NCI-H1048 (cell line): Measurements from ENCODE around the gene CACYBP.
"Not testable (repeated sequence)": the region's sequence is repeated elsewhere in the genome, so short reads cannot be mapped to it uniquely, and the experiment has no call there.

ENCODE experiments used
- DNase-seq: peaks from one replicate; lab custom pipeline; 2025; lab: John Stamatoyannopoulos, UW

Gene CACYBP

DNA sequence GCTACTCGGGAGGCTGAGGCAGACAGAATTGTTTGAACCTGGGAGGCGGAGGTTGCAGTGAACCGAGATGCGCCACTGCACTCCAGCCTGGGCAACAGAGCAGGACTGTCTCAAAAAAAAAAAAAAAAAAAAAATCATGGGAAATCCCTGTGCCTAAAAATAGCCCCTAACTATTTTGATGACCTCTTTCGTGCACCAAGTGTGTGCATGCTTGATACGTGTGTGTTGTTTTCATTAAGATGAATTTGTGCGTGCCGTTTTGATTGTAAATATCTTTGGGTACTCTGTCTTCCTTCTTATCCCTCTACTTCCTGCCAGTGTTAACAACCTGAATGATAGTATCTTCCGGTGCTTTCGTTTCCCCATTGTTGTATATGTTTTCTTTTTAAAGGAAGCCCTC lies 9.8 kb downstream of the CACYBP start:
- no peak for DNase-seq

DNA sequence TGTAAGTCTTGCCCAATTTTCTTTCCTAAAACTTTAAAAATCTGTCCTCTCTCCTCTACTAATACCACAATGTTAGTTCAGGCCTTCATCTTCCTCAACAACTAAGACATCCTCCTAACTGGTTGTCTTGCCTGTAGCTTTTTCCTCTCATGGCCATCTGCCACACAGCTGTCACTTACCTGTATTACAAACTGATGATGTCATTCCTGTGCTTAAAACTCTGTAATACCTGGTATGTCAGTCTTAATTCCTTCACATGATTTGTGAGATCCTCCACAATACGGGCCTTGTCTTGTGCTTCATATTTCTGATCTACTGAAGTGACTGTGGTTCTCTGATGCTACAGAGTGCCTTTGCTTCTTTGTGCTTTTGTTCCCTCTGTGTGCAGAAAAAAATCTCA lies 13.7 kb downstream of the CACYBP start:
- no peak for DNase-seq

DNA sequence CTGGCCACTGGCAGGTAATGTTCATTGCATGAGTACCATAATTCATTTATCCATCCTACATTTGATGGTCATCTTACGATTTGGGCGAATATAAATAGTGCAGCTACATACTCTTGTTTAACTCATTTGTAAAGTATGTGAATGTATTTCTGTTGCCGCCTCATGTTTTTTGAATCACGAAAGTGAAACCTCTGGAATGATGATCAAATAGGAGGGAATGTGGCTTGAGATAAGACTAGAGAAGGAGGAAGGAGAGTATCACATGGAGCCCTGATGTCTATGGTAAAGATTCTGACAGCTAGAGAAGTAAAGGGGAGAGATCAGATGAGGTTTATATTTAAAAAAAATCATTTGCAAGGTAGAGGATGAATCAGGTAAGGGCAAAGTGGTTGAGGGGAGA lies 15.5 kb downstream of the CACYBP start:
- no peak for DNase-seq

DNA sequence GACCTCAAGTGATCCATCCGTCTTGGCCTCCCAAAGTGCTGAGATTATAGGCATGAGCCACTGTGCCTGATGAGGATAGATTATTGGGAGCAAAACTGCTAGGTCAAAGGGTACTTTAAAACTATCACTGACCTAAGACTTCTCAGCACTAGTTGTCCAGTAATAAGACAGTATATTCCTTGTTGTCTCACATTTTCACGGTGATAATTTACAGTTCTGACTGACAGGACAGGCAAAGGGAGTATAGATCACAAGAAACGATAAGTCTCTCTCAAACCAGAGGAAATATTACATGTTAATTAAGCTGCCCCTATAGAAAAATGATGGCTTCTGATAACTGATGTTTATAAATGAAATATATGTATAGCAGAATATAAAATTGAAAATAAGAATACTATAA lies 19.8 kb downstream of the CACYBP start:
- DNase-seq: no peak

DNA sequence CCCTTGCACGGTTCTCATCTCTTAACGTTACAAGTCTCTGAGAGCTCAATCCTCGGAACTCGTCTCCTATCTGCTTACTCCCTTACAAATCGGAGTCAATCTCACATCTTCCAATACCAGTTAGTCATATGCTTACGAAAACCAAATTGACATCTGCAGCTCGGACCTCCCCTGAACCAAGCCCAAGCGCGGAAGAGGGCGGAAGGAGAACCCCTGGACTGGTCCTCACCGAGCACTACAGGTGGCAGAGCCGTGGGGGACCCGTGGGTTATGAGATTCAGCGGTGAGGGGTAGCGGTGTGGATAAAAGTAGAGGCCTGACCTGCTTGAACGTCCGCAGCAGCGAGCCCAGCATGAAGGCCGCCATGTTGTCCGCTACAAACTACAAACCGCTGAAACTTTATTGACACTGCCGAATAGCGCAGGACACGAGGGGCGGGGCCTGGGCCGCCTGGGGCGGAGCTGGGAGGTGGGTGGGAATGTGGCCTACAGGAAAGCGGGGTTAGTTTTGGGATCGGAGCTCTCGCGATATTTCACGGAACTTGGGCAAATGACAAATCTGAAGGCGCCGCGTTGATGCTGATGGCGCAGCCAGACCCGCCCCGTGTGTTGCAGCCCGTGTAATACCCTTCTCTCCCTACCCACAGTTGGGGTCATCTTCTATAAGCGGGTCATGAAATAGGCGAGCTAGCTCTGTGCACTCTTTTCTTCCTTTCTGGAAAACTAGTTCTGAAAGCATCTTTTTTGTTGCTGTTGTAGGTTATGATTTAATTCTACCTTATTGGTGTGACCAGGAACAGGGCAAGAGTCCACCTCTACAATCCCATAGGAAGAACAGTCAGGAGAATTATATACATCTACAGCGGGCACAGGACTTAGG lies 23.5 kb downstream of the CACYBP start, which contains the start of gene MRPS14:
Gene MRPS14 (minus strand): TSS at position 383 of the 879 bp plus-strand sequence. CDS start 17 bp downstream, at position 366.
- DNase-seq: peak; percentile 99

DNA sequence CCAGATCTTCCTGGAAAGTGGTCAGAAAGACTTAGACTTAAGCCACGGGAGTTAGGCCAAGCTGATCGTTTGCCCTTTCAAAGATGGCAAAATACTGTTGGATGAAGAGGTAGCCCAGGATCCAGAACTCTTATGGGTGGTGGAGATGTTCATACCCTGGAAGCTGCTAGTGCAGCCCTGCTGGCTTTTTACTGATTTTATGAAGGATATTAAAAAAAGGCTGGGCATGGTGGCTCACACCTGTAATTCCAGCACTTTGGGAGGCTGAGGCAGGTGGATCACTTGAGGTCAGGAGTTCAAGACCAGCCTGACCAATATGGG lies 24.1 kb downstream of the CACYBP start:
- not testable (repeated sequence) for DNase-seq

DNA sequence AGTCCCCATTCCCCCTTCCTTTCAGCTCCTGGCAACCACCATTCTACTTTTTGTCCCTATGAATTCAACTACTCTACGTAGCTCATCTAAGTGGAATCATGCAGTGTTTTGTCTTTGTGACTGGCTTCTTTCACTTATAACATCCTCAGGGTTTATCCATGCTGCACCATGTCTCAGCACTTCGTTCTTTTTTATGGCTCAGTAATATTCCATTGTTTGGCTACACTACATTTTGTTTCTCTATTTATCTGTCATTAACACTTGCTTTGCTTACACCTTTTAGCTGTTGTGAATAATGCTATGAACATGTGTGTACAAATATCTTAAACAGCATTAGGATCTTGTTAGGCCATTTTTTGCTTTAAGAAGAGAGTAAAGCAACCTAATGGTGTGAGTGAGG lies 25.0 kb downstream of the CACYBP start:
- DNase-seq: no peak

DNA sequence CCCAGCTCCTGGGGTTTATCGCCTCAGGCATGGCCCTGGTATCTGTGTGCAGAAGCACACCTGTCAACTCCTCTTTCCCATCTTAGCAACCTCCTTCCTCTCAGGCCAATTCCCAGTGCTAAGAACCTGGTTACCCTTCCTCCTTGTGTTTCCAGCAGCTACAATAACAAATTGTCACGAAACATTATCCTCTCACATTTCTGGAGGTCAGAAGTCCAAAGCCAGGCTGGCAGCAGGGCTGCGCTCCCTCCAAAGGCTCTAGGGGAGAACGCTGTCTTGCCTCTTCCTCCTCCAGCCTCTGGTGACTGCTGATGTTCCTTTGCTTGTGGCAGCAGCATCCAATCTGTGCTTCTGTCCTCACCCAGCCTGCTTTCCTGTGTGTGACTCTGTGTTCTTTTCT lies 34.2 kb downstream of the CACYBP start:
- no peak for DNase-seq

DNA sequence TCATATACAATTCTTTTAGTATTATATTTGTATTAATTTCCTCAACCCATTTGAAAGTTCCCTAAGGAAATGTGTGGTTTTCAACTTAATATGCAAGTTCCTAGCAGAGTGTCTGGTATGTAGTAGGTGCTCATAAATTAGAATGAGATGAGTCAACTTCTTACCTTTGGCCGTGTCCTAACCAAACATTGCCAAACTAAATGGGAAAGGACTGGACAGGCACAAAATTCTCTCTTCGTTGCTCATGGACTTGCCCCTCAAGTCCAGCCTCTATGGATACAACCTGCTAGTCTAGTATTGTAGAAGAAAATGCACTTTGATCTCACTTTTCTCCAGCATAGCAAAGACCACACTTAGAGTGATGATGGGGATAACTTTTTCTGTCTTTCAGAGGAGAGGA lies 35.0 kb downstream of the CACYBP start:
- no peak for DNase-seq

DNA sequence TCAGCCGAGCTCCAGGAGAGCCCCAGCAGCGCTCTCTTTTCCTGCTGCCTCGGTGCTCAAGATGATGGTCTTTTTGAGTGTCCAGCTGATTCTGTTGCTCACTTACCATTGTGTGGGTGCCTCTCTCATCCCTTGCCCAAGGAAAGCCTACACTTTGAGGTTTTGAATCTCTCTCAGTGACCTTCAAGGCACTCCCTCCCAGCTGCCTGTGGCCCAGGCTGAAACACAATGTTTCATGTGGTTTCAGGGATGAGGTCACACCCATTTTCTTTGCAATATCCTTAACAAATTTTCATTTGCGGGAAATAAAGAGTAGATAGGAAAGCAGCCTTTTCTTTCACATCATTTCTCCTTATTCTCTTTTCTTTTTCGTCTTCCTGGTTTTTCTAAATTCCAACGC lies 36.1 kb downstream of the CACYBP start:
- DNase-seq: no peak

DNA sequence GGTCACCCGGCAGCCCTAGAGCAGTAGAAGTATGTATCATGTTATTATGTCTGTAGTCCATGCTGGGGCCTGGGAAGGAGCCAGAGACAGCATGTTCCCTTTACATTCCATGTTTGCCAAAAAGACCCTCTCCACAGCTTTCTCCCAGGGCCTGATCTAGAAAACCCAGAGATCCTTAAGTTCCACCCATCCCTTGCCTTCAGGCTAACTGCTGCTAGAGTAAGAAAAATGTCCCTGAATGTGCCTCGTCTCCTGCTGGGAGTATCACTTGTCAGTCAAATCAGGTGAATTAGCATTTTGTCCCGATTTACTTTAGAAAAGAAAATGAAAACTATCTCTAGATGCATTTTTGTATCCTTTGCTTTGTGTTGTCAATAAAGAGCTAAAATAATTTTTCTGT lies 36.7 kb downstream of the CACYBP start:
- DNase-seq: no peak

DNA sequence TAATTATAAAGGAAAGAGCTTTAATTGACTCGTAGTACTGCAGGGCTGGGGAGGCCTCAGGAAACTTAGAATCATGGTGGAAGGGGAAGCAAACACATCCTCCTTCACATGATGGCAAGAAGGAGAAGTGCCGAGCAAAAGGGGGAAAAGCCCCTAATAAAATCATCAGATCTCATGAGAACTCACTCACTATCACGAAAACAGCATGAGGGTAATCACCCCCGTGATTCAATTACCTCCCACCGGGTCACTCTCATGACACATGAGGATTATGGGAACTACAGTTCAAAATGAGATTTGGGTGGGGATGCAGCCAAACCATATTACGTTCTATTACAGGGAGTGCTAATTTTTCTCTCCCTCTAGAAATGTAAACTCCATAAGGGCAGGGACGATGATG lies 37.7 kb downstream of the CACYBP start:
- DNase-seq: no peak

DNA sequence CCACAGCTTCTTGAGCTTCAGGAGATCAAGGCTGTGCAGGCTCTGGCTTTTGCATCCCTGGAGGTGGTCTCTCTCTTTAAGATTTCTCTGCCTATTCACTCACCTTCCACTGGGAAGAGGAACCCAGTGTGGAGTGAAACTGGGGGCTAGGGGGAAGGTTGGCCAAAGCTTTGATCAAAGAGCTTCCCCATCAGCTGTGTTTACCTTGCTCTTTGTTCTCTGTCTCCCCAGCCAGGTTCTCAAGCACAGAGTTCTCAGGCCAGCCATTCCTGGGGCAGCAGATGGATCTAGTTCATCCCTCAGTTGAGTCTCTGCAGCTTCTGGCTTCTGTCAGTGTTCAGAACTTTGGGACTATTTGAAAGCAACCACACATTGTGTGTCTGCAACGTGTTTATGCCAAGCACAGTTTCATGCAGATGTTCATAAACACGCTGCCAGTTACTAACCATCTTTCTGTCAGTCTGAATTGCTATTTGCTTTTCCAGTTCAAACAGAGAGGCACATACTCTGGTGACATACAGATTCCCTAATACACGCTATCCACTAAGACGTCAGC lies 40.7 kb downstream of the CACYBP start:
- DNase-seq: no peak

DNA sequence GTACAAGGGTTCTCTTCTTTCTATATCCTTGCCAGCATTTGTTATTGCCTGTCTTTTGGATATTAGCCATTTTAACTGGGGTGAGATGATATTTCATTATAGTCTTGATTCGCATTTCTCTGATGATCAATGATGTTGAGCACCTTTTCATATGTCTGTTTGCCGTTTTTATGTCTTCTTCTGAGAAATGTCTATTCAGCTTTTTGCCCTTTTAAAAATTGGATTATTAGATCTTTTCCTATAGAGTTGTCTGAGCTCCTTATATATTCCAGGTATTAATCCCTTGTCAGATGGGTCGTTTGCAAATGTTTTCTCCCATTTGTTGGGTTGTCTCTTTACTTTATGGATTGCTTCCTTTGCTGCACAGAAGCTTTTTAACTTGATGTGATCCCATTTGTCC lies 42.9 kb downstream of the CACYBP start:
- no peak for DNase-seq

DNA sequence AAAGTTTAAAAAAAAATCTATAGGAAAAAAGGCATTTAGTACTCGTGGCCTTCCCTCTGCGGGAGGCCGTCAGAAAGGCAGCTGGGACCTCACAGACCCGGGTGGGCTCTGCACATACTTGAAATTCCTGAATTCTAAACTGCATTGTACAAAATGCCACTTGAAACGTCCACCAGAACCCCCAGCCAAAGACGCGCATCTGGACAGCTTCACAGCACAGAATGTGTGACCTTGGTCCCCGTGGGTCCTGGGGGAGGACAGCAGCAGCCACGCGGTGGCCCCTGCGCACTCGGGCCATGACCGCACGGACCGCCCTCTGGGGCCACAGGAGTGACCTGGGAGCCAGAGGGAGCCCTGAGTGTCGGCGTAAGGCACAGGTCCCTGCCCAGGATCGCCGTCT lies 44.1 kb downstream of the CACYBP start:
- DNase-seq: no peak

DNA sequence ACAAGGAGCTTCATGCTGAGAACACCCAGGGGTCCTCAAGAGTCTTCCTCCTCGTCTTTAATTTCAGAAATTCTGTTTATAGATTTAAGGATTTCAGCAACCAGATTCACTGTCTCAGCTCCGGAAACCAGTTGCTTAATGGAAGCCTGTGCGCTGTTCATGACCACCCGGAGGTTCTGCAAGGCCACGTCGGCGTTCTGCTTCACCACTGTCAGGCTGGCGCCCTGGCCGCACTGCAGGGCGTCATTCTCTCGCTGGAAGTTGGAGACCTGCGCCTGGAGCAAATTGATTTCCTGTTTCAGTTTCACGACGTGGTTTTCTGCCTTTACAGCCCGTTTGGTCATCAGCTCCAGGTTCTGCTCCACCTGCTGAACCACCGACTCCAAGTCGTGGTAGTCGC lies 44.8 kb downstream of the CACYBP start:
- not testable (repeated sequence) for DNase-seq

DNA sequence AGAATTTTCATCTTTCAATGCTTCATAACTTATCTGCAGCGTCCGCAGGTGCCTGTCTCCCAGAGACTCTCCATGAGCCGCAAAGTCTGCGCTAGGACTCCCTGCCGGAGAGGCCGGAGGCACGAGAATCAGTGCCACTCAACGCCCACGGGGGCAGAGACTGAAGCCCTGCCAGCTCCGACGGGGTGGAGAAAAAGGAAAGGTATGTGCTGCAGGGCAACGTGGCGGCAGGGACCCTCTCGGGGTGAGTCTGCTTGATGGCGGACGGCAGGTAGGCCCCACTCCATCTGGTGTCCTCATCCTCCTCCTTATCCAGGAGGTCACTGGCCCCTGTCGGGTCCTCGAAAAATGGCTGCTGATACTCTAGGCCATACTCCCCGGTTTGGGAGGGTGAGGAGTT lies 45.4 kb downstream of the CACYBP start:
- no peak for DNase-seq

DNA sequence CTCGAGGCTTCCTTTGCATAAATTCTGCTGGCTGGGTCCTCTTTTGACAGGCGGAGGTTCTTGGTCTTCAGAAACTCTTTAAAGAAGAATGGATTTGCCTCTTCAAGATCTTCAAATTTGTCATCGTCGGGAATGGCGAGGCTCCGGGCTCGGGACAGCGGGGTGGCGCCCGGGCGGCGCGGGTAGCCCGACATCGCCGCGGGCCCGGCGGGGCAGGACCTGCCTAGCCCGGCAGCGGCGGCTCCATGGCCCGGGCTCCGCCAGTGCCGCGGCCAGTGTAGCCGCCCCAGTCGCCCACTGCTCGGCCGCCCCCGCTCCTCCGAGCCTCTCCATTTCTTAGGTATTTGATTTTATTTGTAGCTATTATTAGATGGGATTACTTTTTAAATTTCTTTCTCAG lies 45.8 kb downstream of the CACYBP start:
- DNase-seq: no peak

DNA sequence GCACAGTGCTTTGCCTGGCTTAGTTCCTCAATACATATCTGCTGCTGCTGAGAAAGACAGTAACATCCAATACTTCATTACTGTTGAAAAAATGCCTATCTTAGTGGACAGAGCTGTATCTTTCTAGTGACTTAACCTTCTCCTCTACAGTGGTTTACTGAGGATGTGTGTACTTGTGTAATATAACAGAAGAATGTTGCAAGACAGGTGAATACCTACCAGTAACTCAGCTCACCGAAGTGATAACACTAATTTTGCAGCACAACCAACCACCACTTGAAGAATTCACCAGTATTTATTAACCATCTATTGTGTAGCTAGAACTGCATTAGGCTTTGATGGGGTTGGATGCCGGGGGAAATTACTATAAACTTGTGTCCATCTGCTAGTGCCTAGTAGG lies 51.2 kb downstream of the CACYBP start:
- DNase-seq: no peak

DNA sequence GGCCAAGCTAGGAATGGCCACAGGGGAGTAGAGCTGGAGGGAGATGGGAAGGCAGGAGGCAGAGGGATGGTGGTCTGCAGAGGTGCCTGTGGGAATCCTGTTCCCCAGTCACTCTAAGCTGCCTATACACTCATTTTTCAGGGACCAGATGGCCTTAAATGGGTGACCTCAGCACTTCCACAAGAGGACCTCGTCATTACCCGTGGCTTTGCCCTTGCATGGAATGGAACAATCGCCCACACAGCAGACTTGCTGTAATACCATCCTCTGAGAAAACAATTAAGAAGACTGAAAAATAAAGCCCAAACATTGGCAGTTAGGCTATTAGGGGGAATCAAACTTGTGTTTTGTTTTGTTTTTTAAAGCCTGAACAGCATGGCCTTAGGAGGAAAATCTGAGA lies 55.0 kb downstream of the CACYBP start:
- DNase-seq: no peak
